ENCODE data around the gene FRMD1. TPM values are rescaled to one million over a fixed set of nuclear protein-coding genes. Genes with fewer than 3 reads are reported as not detected.

The FRMD1 gene
- total RNA-seq, 6 donors from 2014 or later, result not detected

DNA sequence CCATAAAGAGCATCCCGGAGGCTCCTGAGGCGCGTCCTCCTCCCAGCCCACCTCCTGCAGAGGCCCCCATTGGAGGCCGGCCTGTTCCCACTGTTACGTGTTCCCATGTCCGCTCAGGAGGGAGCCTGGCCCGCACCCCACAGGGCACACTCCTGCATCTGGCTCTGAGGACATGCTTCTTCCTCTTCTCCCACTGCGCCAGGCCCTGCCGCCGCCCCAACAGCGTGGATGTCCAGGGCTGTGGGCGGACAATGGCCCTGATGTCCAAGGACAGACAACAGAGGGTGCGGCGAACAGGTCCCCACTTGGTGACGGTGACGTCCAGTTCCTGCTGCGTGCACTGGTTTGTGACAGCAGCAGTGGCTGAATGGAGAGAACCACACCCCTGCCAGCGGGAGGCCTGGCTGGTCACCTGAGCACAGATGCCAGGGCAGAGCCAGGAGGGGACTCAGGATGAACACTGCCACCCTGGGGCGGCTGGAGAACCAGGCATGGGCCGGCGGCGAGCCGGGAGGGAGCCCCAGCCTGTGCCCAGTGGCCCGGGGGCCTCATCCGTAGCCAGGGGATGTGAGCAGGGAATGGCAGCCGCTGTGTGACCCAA, 26.6 kb downstream of the FRMD1 start:
- Histone ChIP-seq H3K27me3 (no peaks in the 10 kb centered on the region), H3K36me3 (no peaks in the 10 kb centered on the region), H3K4me1 (peaks cover 0 to 9% (median 2%) of the 10 kb centered on the region in 4 donors), H3K27ac (no peak overlapping the region), H3K4me3 (no peak overlapping the region), H3K9me3 (no peaks in the 10 kb centered on the region)
- 92 to 93% methylated on average over 7 to 17 of the region's 26 CpGs for WGBS, 2 donors
- DNase-seq (peak in 1 of 2 donors; percentile 77), ATAC-seq (ENCODE audit: low FRiP score in 2 of 2) (no peak)
- TF ChIP-seq, protein P1, sequence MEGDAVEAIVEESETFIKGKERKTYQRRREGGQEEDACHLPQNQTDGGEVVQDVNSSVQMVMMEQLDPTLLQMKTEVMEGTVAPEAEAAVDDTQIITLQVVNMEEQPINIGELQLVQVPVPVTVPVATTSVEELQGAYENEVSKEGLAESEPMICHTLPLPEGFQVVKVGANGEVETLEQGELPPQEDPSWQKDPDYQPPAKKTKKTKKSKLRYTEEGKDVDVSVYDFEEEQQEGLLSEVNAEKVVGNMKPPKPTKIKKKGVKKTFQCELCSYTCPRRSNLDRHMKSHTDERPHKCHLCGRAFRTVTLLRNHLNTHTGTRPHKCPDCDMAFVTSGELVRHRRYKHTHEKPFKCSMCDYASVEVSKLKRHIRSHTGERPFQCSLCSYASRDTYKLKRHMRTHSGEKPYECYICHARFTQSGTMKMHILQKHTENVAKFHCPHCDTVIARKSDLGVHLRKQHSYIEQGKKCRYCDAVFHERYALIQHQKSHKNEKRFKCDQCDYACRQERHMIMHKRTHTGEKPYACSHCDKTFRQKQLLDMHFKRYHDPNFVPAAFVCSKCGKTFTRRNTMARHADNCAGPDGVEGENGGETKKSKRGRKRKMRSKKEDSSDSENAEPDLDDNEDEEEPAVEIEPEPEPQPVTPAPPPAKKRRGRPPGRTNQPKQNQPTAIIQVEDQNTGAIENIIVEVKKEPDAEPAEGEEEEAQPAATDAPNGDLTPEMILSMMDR (IDR thresholded peaks at IDR 0.05), result no peak
- TF ChIP-seq POLR2AphosphoS5 (IDR thresholded peaks at IDR 0.05) (no peak), EP300 (IDR thresholded peaks at IDR 0.05) (no peak), POLR2A (IDR thresholded peaks at IDR 0.05) (no peak)

GRCh38 chr6:168051648-168052047, 27.4 kb downstream of the FRMD1 start:
- peak in 1 of 2 donors; percentile 73 for DNase-seq

GRCh38 chr6:168050881-168051586, 28.0 kb downstream of the FRMD1 start:
- Histone ChIP-seq H3K4me1 (peaks cover 4 to 12% (median 6%) of the 10 kb centered on the region in 4 donors), H3K27me3 (no peaks in the 10 kb centered on the region), H3K27ac (peak overlapping the region in 1 of 4 donors; percentile 41), H3K36me3 (no peaks in the 10 kb centered on the region), H3K9me3 (no peaks in the 10 kb centered on the region), H3K4me3 (no peak overlapping the region)
- peak in 1 of 2 donors; percentile 15 for ATAC-seq (ENCODE audit: low FRiP score in 2 of 2)
- no peak for TF ChIP-seq EP300 (IDR thresholded peaks at IDR 0.05)
- TF ChIP-seq, protein P1 (IDR thresholded peaks at IDR 0.05), result peak in 3 of 6 experiments; percentile 6 to 22 (median 12)
- no peak for TF ChIP-seq POLR2A (IDR thresholded peaks at IDR 0.05)
- WGBS, 2 donors, result 65 to 69% methylated on average over 14 to 21 of the region's 23 CpGs
- DNase-seq, result peak in 1 of 2 donors; percentile 60

More at GRCh38 chr6:168051648-168052047, 27.4 kb downstream of the FRMD1 start:
- WGBS, 2 donors, result 84 to 93% methylated on average over 9 of the region's 9 CpGs
- TF ChIP-seq EP300 (IDR thresholded peaks at IDR 0.05) (no peak), POLR2A (IDR thresholded peaks at IDR 0.05) (no peak), POLR2AphosphoS5 (IDR thresholded peaks at IDR 0.05) (no peak)
- TF ChIP-seq, protein P1 (IDR thresholded peaks at IDR 0.05), result no peak
- H3K4me3 ChIP-seq, result no peak overlapping the region
- no peak overlapping the region for H3K27ac ChIP-seq
- H3K36me3 ChIP-seq, result no peaks in the 10 kb centered on the region
- no peaks in the 10 kb centered on the region for H3K9me3 ChIP-seq
- ATAC-seq (ENCODE audit: low FRiP score in 2 of 2), result no peak
- peaks cover 0 to 9% (median 2%) of the 10 kb centered on the region in 4 donors for H3K4me1 ChIP-seq
- H3K27me3 ChIP-seq, result no peaks in the 10 kb centered on the region

GRCh38 chr6:168050225-168050880, 28.7 kb downstream of the FRMD1 start:
- ATAC-seq (ENCODE audit: low FRiP score in 2 of 2) (peak in 1 of 2 donors; percentile 30), DNase-seq (peak in 1 of 2 donors; percentile 68)
- no peak overlapping the region for H3K4me3 ChIP-seq
- no peaks in the 10 kb centered on the region for H3K9me3 ChIP-seq
- H3K4me1 ChIP-seq, result peaks cover 9 to 17% (median 11%) of the 10 kb centered on the region in 4 donors
- peak overlapping the region in 2 of 4 donors; percentile 41 to 75 for H3K27ac ChIP-seq
- no peaks in the 10 kb centered on the region for H3K36me3 ChIP-seq
- TF ChIP-seq POLR2A (IDR thresholded peaks at IDR 0.05) (no peak), EP300 (IDR thresholded peaks at IDR 0.05) (peak in 1 of 4 donors; percentile 28)
- TF ChIP-seq, protein P1 (IDR thresholded peaks at IDR 0.05), result no peak
- no peaks in the 10 kb centered on the region for H3K27me3 ChIP-seq
- WGBS, 2 donors, result 86 to 93% methylated on average over 25 to 27 of the region's 27 CpGs

Measured in upper lobe of left lung (tissue), 6 donors.